CD4-positive, alpha-beta T cell treated with Interleukin-17A for 1 hour (primary cell): ENCODE measurements around the gene CCDC8.
"Not testable (repeated sequence)": the region's sequence is repeated elsewhere in the genome, so short reads cannot be mapped to it uniquely, and the experiment has no call there.

ENCODE experiments used
- DNase-seq: peaks from one replicate; pipeline ENCODE4 v3.0.0-alpha.2; 2020

Gene CCDC8

DNA sequence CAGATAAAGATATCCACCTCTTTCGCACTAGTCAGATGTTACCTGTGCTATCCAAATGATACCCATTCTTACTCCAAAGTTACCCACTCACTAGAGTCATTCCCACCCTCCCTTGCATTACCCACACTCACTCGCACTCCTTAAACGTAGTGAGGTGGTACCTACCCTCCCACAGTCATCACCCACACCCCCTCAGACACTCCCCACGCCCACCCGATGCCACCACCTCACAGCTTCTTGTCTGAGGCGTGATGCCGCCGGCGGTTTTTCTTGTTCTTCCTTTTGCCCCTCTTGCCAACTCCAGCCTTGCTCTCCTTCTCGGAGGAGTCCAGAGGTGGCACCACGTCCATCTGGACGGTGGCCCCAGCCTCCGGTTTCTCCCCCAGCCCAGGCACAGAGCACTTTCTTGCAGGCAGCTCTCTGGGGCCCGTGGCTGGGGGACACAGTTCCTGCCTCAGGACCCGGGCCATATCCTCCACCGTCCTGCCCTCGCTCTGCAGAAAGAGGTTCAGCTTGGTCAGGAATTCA, 14.2 kb upstream of the CCDC8 start:
- DNase-seq: no peak

DNA sequence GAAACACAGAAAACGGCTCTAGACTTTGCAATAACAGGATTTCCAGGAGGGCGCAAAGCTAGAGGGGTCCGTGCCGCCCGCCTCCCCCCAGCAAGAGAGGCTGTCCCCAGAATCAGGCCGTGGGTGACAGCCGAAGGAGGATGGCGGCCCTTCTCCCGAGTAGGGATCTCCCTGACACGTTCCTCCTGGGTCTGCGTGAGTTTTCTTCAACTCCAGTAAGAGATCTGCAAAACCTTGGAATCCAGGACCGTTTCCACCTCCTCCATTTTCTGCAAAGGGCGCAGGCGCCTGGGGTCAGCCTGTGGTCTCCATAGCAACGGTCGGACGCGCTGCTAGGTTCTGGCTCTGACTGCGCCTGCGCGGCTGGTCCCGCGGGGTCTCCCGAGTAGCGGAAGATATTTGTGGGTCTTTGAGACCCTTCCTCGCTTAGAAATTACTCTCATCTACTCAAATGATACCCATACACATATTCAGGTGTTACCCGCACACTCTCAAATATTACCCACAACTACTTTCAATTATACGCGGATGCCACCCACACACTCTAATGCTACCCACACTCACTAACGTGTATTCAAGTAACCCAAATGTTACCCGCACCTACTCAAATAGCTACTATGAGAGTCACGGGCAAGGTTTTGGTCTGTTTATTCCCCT, 13.3 kb upstream of the CCDC8 start:
- DNase-seq: no peak

- DNase-seq: no peak
These were observed 12.7 kb upstream of the CCDC8 start for GRCh38 chr19:46426035-46426505.

GRCh38 chr19:46423188-46423587, 9.8 kb upstream of the CCDC8 start:
- DNase-seq: no peak

DNA sequence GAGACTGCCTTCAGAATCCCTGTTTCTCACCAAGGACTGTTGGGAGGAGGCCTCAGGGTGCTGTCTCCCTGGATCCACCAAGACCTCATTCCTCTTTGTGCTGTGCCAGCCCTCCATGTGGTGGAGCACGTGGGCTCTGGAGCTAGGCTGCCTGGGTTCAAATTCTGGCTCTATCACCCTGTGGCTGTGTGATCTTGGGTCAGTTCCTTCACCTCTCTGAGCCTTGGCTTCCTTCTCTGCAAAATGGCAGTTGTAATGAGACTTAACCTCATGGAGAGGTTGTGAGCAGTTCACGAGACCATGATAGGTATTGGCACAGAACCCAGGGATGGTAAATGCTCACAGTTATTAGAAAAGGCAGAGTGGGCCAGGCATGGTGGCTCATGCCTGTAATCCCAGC, 9.0 kb upstream of the CCDC8 start:
- DNase-seq: no peak

GRCh38 chr19:46420056-46420455, 6.7 kb upstream of the CCDC8 start:
- no peak for DNase-seq

- not testable (repeated sequence) for DNase-seq
These were observed 2.7 kb upstream of the CCDC8 start for GRCh38 chr19:46415804-46416709.

GRCh38 chr19:46414899-46415298, 1.5 kb upstream of the CCDC8 start:
- not testable (repeated sequence) for DNase-seq

DNA sequence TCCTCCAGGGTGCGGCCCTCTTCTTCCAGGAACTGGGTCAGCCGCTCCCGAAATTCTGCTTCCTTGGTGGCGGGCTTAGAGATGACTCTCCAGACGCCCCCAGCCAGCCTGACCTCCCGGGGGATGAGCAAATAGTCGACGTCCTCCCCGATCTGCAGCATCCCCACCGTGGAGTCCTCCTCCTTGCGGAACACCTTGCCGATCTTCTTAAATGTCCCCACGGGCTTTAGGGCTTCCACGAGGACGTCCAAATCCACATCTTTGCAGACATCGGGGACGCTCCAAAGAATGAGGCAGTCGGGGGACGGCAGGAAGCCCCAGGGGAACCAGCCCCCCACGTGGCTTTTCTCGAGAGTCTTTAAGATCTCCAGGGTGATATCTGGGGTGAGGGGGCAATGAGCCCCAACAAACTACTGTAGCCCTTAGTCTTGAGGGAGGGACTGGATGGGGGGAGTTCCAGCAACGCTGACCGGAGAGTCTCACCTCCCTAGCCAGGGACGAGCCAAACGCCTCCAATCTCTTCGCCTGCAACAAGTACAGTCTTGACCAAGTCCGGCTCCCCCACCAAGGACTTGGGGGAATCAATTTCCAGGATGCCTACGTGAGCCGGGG, 608 bp downstream of the CCDC8 start:
- no peak for DNase-seq

DNA sequence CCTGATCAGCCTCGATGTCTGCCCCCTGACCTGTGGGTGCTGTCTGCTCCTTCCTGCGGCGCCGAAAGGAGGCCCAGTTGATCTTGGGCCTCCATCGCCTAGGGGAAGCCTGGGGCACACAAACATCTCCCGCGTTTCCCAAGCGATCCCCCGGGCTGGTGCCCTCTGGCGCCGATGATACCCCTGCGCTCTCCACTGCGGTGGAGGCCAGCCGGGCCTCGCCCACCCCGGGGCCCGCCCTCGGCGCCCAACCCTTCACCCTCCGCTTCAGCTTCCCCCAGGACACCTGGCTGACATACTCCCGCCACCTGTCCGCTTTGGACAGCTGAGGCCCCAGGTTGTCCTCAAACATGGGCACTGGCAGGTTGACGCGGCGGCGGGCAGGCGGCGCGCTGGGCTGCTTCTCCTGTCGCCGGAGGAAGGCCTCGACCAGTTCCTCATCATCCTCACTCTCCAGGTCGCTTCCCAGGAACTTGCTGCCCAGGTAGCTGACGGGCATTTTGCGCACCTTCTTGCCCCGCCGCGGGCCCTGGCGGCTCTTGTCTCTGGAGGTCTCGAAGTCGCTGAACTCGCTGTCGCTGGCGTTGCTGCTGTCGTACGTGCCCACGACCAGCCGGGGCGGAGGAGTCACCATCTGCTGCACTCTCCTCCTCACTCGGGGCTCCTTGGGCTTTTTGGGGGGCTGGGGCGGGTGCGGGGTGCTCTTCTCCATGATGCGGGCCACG, 1.3 kb downstream of the CCDC8 start:
- DNase-seq: no peak

GRCh38 chr19:46411088-46411924, 2.1 kb downstream of the CCDC8 start:
- no peak for DNase-seq

DNA sequence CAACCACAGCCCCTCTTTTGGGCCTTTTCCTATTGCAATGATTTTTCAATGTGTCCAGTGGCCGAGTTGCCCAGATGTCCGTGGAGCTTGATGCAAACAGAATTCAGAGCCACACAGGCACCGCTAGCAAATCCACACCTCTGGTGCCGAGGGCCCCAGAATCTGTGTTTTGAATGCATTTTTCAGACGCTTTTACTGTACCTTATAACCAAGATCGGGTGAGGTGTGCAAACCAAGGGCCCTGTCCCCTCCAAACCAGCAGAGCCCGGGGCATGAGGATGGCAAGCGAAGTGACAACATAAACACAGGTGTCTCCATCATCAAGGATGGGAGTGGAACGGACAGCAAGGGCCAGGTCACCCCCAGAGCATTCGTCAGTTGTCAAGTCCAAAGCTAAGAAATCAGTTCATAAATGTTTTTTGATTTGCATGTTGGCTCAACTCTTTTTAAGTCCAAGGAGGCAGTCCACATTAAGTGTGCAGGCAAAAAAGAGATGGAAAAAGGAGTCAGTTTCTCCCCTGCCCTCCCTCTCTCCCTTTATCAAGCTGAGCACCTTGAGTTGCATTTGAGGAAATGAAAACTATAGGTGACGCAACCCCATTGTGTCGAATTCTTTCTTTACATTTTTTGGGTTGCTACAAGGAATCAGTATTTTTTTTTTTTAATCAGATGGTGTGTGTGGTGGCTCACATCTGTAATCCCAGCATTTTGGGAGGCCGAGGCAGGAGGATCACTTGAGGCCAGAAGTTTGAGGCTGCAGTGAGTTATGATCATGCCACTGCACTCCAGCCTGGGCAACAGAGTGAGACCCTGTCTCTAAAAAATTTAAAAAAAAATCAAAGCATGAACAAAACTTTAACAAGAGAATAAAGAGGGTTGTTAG, 2.9 kb downstream of the CCDC8 start:
- DNase-seq: no peak

GRCh38 chr19:46409191-46409590, 4.2 kb downstream of the CCDC8 start:
- DNase-seq: no peak

DNA sequence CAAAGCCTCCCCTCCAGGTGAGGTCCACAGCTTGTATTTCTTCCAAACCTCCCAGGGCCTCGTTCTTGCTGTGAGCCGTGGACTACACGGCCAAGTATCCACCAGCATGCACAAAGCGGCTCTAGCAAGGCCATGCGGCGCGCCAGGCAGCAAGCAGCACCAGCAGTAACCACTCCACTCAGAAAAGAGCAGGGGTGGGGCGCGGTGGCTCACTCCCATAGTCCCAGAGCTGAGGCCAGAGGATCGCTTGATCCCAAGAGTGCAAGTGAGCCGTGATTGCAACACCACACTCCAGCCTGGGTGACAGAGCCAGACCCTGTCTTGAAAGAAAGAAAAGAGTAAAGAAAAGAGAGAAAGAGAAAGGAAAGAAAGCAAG, 4.7 kb downstream of the CCDC8 start:
- no peak for DNase-seq

DNA sequence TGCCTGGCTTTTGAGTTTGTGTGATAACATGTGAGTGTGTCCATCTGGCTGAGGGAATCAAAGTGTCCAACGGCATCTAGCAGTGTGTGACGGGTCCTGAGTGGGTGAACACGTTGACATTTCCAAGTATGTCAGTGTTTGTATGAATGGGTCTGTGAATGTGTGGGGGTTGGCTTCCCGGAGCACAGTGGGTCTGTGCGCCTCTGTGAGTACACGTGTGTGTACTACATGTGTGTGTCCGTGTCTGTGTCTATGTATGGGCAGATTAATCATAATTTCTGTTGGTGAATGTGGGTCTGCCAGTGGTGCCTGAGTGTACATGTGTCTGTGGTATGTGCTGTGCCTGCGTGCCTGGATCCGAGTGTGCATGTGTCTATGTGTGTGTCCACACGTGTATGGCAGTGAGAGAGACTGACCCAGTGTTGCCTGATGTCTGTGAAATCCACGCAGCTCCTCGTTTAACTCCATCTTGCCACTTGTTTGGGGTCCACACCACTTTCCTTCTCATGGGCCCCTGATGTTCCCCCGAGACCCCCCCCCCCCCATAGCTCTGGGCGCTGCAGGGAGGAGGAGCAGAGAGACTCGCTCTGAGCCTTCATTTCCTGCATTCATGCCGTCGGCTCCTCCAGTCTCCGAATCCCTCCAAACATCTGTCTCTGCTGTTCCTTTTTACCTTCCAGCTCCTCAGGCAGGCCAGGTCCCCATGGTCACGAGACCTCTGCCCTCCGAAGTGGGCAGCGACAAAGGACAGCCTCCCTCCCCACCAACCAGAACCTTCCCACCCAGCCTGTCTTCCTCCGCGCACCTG, 5.3 kb downstream of the CCDC8 start:
- DNase-seq: no peak

DNA sequence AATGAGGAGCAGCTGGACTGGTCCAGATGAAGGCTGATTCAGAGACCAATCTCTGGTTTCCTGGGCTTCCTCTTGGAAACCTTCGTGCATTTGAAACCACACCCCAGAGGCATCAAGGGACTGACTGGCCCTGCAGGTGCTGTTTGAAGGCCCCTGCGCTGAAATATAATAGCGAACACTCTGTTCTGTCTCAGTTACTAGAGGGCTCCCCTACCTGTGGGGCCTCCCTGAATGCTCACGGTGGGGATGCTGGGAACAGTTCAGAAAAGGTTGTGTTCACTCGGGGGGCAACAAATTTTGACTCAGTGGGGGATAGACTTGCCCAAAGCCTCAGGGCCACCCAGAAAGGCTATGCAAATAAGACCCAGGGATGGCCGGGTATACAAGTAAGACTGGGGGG, 6.4 kb downstream of the CCDC8 start:
- no peak for DNase-seq

GRCh38 chr19:46404753-46405468, 8.5 kb downstream of the CCDC8 start:
- no peak for DNase-seq

- DNase-seq: no peak
These were observed 9.2 kb downstream of the CCDC8 start for GRCh38 chr19:46404055-46404752.

- no peak for DNase-seq
These were observed 10.6 kb downstream of the CCDC8 start for GRCh38 chr19:46402725-46403124.
